CD14-positive monocyte (primary cell): ENCODE data around the gene LRRC4C. TPM values are rescaled to one million over a fixed set of nuclear protein-coding genes. Genes with fewer than 3 reads are reported as not detected.

ENCODE experiments used
- DNase-seq, 3 donors: peaks; one replicate each; pipeline ENCODE4 v3.0.0-alpha.2; 2011 to 2022
- H2AFZ ChIP-seq: 2 replicates; pipeline ENCODE4 v1.6.0; 2012; ENCODE audit warnings: mild to moderate bottlenecking, low read depth, low read length, inconsistent platforms; ENCODE audit not compliant: insufficient read depth, poor library complexity, severe bottlenecking
- H3K27ac ChIP-seq, 2 donors: 1 replicate in 1 of 2; 2 replicates in 1 of 2; pipeline ENCODE4 v1.5.1; 2012 to 2013; ENCODE audit warnings: low read length in 2 of 2, control low read depth in 1 of 2, inconsistent platforms in 1 of 2, low read depth in 1 of 2, mild to moderate bottlenecking in 1 of 2
- H3K27me3 ChIP-seq, 2 donors: one replicate each; pipeline versions ENCODE4 v1.6.0 to v1.6.1; 2011 to 2013; ENCODE audit warnings: low read length in 2 of 2; ENCODE audit not compliant: control insufficient read depth in 2 of 2, insufficient read depth in 2 of 2
- H3K36me3 ChIP-seq, 2 donors: replicated peaks in 1 of 2; 1 replicate in 1 of 2; 2 replicates in 1 of 2; pipeline versions ENCODE4 v1.5.1 to v1.6.1; 2012 to 2013; ENCODE audit warnings: low read length in 2 of 2, control low read depth in 1 of 2, inconsistent platforms in 1 of 2, mild to moderate bottlenecking in 1 of 2; ENCODE audit not compliant: insufficient read depth in 2 of 2, control insufficient read depth in 1 of 2
- H3K4me1 ChIP-seq, 2 donors: 1 replicate in 1 of 2; 2 replicates in 1 of 2; pipeline versions ENCODE4 v1.5.1 to v1.6.1; 2012 to 2013; ENCODE audit warnings: low read length in 2 of 2, control low read depth in 1 of 2, inconsistent platforms in 1 of 2, mild to moderate bottlenecking in 1 of 2, moderate library complexity in 1 of 2; ENCODE audit not compliant: insufficient read depth in 2 of 2, control insufficient read depth in 1 of 2
- H3K4me2 ChIP-seq: replicated peaks from 2 replicates; pipeline ENCODE3; 2012; ENCODE audit warnings: low read length, moderate library complexity, mild to moderate bottlenecking; ENCODE audit not compliant: poor library complexity, severe bottlenecking; ENCODE audit errors: extremely low read depth
- H3K4me3 ChIP-seq, 3 experiments: fragments of 200-600 bp in 1 of 3; sonication (generic) in 1 of 3; replicated peaks in 1 of 3; 1 replicate in 2 of 3; 2 replicates in 1 of 3; pipeline ENCODE4 v1.5.1; 2011 to 2013; ENCODE audit warnings: low read length in 3 of 3, mild to moderate bottlenecking in 3 of 3, control low read depth in 2 of 3, low read depth in 2 of 3, inconsistent platforms in 1 of 3, moderate library complexity in 1 of 3
- H3K79me2 ChIP-seq: 2 replicates; pipeline ENCODE4 v1.6.0; 2012; ENCODE audit warnings: mild to moderate bottlenecking, control low read depth, inconsistent platforms, low read length, moderate library complexity; ENCODE audit not compliant: insufficient read depth
- H3K9ac ChIP-seq: 2 replicates; pipeline ENCODE4 v1.6.0; 2017; ENCODE audit warnings: low read length, mild to moderate bottlenecking; ENCODE audit not compliant: insufficient read depth, poor library complexity, severe bottlenecking
- H3K9me3 ChIP-seq, 2 donors: replicated peaks in 1 of 2; 1 replicate in 1 of 2; 2 replicates in 1 of 2; pipeline versions ENCODE4 v1.5.1 to v1.6.1; 2012 to 2013; ENCODE audit warnings: low read length in 2 of 2, control low read depth in 1 of 2; ENCODE audit not compliant: control insufficient read depth in 1 of 2, insufficient read depth in 1 of 2
- H4K20me1 ChIP-seq: 2 replicates; pipeline ENCODE4 v1.6.0; 2012; ENCODE audit warnings: mild to moderate bottlenecking, low read length, control low read depth, moderate library complexity; ENCODE audit not compliant: insufficient read depth
- H3K27ac Mint-ChIP-seq, 7 donors: one replicate each; pipeline ENCODE4 v1.8.0; 2020; ENCODE audit warnings: mild to moderate bottlenecking in 7 of 7, mixed read lengths in 7 of 7, moderate library complexity in 6 of 7, inconsistent platforms in 2 of 7
- H3K27me3 Mint-ChIP-seq, 3 donors: one replicate each; pipeline ENCODE4 v1.8.0; 2021 to 2022; ENCODE audit warnings: low read depth in 3 of 3, mild to moderate bottlenecking in 3 of 3, mixed read lengths in 3 of 3, moderate library complexity in 3 of 3, inconsistent platforms in 1 of 3
- H3K36me3 Mint-ChIP-seq, 2 donors: one replicate each; pipeline ENCODE4 v1.8.0; 2020; ENCODE audit warnings: mixed read lengths in 2 of 2, inconsistent platforms in 1 of 2, mild to moderate bottlenecking in 1 of 2
- H3K4me1 Mint-ChIP-seq: one replicate; pipeline ENCODE4 v1.8.0; 2020; ENCODE audit warnings: mild to moderate bottlenecking, mixed read lengths
- H3K4me3 Mint-ChIP-seq, 2 donors: one replicate each; pipeline ENCODE4 v1.8.0; 2020; ENCODE audit warnings: mild to moderate bottlenecking in 2 of 2, mixed read lengths in 2 of 2, moderate library complexity in 1 of 2
- H3K9me3 Mint-ChIP-seq, 7 donors: one replicate each; pipeline ENCODE4 v1.8.0; 2020 to 2022; ENCODE audit warnings: mixed read lengths in 7 of 7, mild to moderate bottlenecking in 6 of 7, moderate library complexity in 6 of 7, inconsistent platforms in 2 of 7
- CTCF ChIP-seq: fragments of 200-600 bp; IDR thresholded peaks from one replicate; pipeline ENCODE4 v1.8.0; 2022; ENCODE audit warnings: antibody characterized with exemption, mild to moderate bottlenecking
- WGBS: methylation state at CpG from one replicate; pipeline ENCODE4 v1.1.5; 2013; ENCODE audit warnings: missing lambda C conversion rate; ENCODE audit not compliant: insufficient coverage; 5-methylcytosine and 5-hydroxymethylcytosine counted together
- intact Hi-C, 2 donors: fragments of 100-400 bp; cut with micrococcal nuclease; formaldehyde crosslinking; loops; one replicate each; pipeline versions ENCODE4 v1.15.0 to v1.15.1; 2023
- polyA plus RNA-seq, 3 donors: library from polyadenylated mRNA; depleted of rRNA in 1 of 3; unstranded in 2 of 3; stranded (reverse) in 1 of 3; fragments of 300-500 nt in 2 of 3; fragments of >200 nt in 1 of 3; fragmentation: Illumina TruSeq in 2 of 3; gene quantifications; 1 replicate in 2 of 3; 2 replicates in 1 of 3; pipeline ENCODE4 v1.2.3, GENCODE V29; 2012 to 2021

The LRRC4C gene
- polyA plus RNA-seq, 3 donors: not detected

DNA sequence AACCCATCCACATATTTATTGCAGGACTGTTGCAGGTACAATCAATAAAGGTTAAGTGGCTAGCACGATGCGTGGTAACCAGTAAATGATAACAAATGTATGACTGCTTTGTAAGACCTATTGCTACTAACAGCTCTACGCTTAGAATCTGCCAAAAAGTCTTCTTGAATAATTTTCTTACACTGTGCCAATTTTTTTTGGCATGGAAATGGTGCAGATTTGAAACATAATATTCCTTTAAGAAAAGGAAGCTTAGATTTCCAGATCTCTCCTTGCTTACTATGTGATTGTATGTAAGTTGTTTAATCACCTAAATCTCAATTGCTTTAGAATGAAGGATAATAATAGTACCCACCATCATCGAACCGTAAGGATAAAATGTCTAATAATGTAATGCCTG is 192.0 kb downstream of the LRRC4C start:
- H3K27me3 Mint-ChIP-seq: no peaks in the 10 kb centered on the region
- no peak overlapping the region for H3K27ac Mint-ChIP-seq
- H3K79me2 ChIP-seq: no peaks in the 10 kb centered on the region
- no CpG with 5 or more reads among the region's 5 CpGs for WGBS
- no peaks in the 10 kb centered on the region for H3K27me3 ChIP-seq
- no peak overlapping the region for H3K4me3 Mint-ChIP-seq
- H3K9ac ChIP-seq: no peak overlapping the region
- H3K9me3 Mint-ChIP-seq: peaks cover 0 to 4% (median 3%) of the 10 kb centered on the region in 7 donors
- no peak overlapping the region for H3K4me3 ChIP-seq
- no peak for DNase-seq
- no peaks in the 10 kb centered on the region for H3K36me3 Mint-ChIP-seq
- H3K4me1 ChIP-seq: no peaks in the 10 kb centered on the region
- H3K4me2 ChIP-seq: no peak overlapping the region
- no peaks in the 10 kb centered on the region for H3K36me3 ChIP-seq
- no peak overlapping the region for H3K27ac ChIP-seq
- TF ChIP-seq CTCF: no peak
- H4K20me1 ChIP-seq: no peaks in the 10 kb centered on the region
- H3K4me1 Mint-ChIP-seq: no peaks in the 10 kb centered on the region
- H2AFZ ChIP-seq: no peak overlapping the region
- intact Hi-C loops: no loop called here
- no peaks in the 10 kb centered on the region for H3K9me3 ChIP-seq

DNA sequence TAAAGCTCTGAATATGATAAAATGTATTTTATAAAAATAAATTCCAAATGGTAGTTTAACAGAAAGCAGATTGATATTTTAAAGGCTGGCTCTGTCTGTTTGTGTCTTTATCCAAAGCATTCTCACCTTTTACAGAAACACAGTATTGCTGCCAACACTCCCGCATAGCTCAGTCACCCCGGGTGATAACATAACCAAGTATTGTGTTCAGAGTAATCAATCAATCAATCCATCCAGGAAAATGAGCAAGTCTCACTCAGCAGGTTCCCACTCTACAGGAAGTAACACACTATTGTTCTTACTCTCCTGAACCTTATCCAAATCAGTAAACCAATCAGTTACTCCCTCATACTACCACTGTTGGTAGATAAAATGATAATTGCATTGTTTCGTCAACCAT is 203.4 kb downstream of the LRRC4C start:
- no peaks in the 10 kb centered on the region for H4K20me1 ChIP-seq
- intact Hi-C loops: no loop called here
- H3K9me3 Mint-ChIP-seq: peaks cover 0 to 1% (median 0%) of the 10 kb centered on the region in 7 donors
- H3K27ac Mint-ChIP-seq: no peak overlapping the region
- no peaks in the 10 kb centered on the region for H3K4me1 Mint-ChIP-seq
- no peak overlapping the region for H2AFZ ChIP-seq
- WGBS: 42% methylated on average over 2 of the region's 3 CpGs
- H3K27ac ChIP-seq: no peak overlapping the region
- H3K36me3 Mint-ChIP-seq: no peaks in the 10 kb centered on the region
- H3K4me2 ChIP-seq: no peak overlapping the region
- no peak for DNase-seq
- no peak overlapping the region for H3K4me3 ChIP-seq
- no peaks in the 10 kb centered on the region for H3K4me1 ChIP-seq
- H3K9ac ChIP-seq: no peak overlapping the region
- no peaks in the 10 kb centered on the region for H3K36me3 ChIP-seq
- no peaks in the 10 kb centered on the region for H3K9me3 ChIP-seq
- no peak for TF ChIP-seq CTCF
- H3K27me3 Mint-ChIP-seq: no peaks in the 10 kb centered on the region
- H3K79me2 ChIP-seq: no peaks in the 10 kb centered on the region
- no peak overlapping the region for H3K4me3 Mint-ChIP-seq
- H3K27me3 ChIP-seq: no peaks in the 10 kb centered on the region
